Measurements from ENCODE around the gene RTN4RL1. TPM values are rescaled to one million over a fixed set of nuclear protein-coding genes. Genes with fewer than 3 reads are reported as not detected.

Gene RTN4RL1
- 0.27 and 0.90 TPM in 2 replicates for total RNA-seq (ENCODE audit: low replicate concordance)

GRCh38 chr17:2025220-2025621 lies at the start of gene RTN4RL1:
RTN4RL1 (minus strand) TSS chr17:2025334; CDS start chr17:2024865, 469 bp downstream.
- peak; percentile 52 for DNase-seq (ENCODE audit: low read depth)
- no peak for TF ChIP-seq CTCF (IDR thresholded peaks at IDR 0.05; ENCODE audit: insufficient read depth, low read length)

GRCh38 chr17:2074919-2075318 lies 49.8 kb upstream of the RTN4RL1 start:
- TF ChIP-seq CTCF (IDR thresholded peaks at IDR 0.05; ENCODE audit: insufficient read depth, low read length) = no peak

More at GRCh38 chr17:2025220-2025621, at the start of gene RTN4RL1:
- H3K4me3 ChIP-seq (ENCODE audit: low read depth, low read length) = peak within 1 kb of the TSS; percentile 54

GRCh38 chr17:2071455-2072281 lies 46.5 kb upstream of the RTN4RL1 start:
- DNase-seq (ENCODE audit: low read depth) = no peak
- H3K4me3 ChIP-seq (ENCODE audit: low read depth, low read length) = no peak overlapping the region
- TF ChIP-seq CTCF (IDR thresholded peaks at IDR 0.05; ENCODE audit: insufficient read depth, low read length) = no peak

More at GRCh38 chr17:2074919-2075318, 49.8 kb upstream of the RTN4RL1 start:
- H3K4me3 ChIP-seq (ENCODE audit: low read depth, low read length) = no peak overlapping the region
- no peak for DNase-seq (ENCODE audit: low read depth)

GRCh38 chr17:2071024-2071385 lies 45.9 kb upstream of the RTN4RL1 start:
- no peak overlapping the region for H3K4me3 ChIP-seq (ENCODE audit: low read depth, low read length)
- TF ChIP-seq CTCF (IDR thresholded peaks at IDR 0.05; ENCODE audit: insufficient read depth, low read length) = no peak
- no peak for DNase-seq (ENCODE audit: low read depth)

GRCh38 chr17:2070241-2071023 lies 45.3 kb upstream of the RTN4RL1 start:
- no peak for DNase-seq (ENCODE audit: low read depth)
- TF ChIP-seq CTCF (IDR thresholded peaks at IDR 0.05; ENCODE audit: insufficient read depth, low read length) = no peak
- no peak overlapping the region for H3K4me3 ChIP-seq (ENCODE audit: low read depth, low read length)

GRCh38 chr17:2068519-2069051 lies 43.5 kb upstream of the RTN4RL1 start:
- no peak for DNase-seq (ENCODE audit: low read depth)
- TF ChIP-seq CTCF (IDR thresholded peaks at IDR 0.05; ENCODE audit: insufficient read depth, low read length) = no peak
- H3K4me3 ChIP-seq (ENCODE audit: low read depth, low read length) = no peak overlapping the region

All from fibroblast of the aortic adventitia (primary cell).